Stimulated activated CD8-positive, alpha-beta memory T cell treated with anti-CD3 and anti-CD28 coated beads, Interleukin-2, amount 100 ng/mL, for 1 hour (primary cell): Measurements from ENCODE around the gene STYXL2.

Source experiments
- DNase-seq, 2 donors: peaks; one replicate each; pipeline ENCODE4 v3.0.0-alpha.2; 2020; ENCODE audit warnings: low read depth in 2 of 2

The STYXL2 gene

GRCh38 chr1:167107456-167107855 lies 13.6 kb downstream of the STYXL2 start:
- DNase-seq, result no peak

- no peak for DNase-seq
Measured at GRCh38 chr1:167109125-167109524, 15.2 kb downstream of the STYXL2 start.

GRCh38 chr1:167110586-167110985 lies 16.7 kb downstream of the STYXL2 start:
- no peak for DNase-seq

GRCh38 chr1:167111868-167112709 lies 18.2 kb downstream of the STYXL2 start:
- no peak for DNase-seq

GRCh38 chr1:167114725-167115124 lies 20.9 kb downstream of the STYXL2 start:
- DNase-seq, result no peak

GRCh38 chr1:167115655-167116054 lies 21.8 kb downstream of the STYXL2 start:
- no peak for DNase-seq

GRCh38 chr1:167116174-167116573 lies 22.3 kb downstream of the STYXL2 start:
- DNase-seq, result no peak

GRCh38 chr1:167117225-167117624 lies 23.4 kb downstream of the STYXL2 start:
- no peak for DNase-seq

GRCh38 chr1:167118188-167118587 lies 24.3 kb downstream of the STYXL2 start:
- DNase-seq, result no peak

GRCh38 chr1:167119696-167120095 lies 25.8 kb downstream of the STYXL2 start:
- no peak for DNase-seq

- no peak for DNase-seq
Measured at GRCh38 chr1:167120899-167121298, 27.0 kb downstream of the STYXL2 start.

GRCh38 chr1:167121375-167122120 lies 27.7 kb downstream of the STYXL2 start:
- DNase-seq, result no peak

- no peak for DNase-seq
Measured at GRCh38 chr1:167122121-167122480, 28.2 kb downstream of the STYXL2 start.

GRCh38 chr1:167122568-167122967 lies 28.7 kb downstream of the STYXL2 start:
- no peak for DNase-seq

- DNase-seq, result no peak
Measured at GRCh38 chr1:167126317-167126716, 32.4 kb downstream of the STYXL2 start.

GRCh38 chr1:167126811-167127210 lies 32.9 kb downstream of the STYXL2 start:
- DNase-seq, result no peak

- no peak for DNase-seq
Measured at GRCh38 chr1:167127236-167127635, 33.4 kb downstream of the STYXL2 start.

GRCh38 chr1:167127661-167128060 lies 33.8 kb downstream of the STYXL2 start:
- no peak for DNase-seq

GRCh38 chr1:167128261-167129227 lies 34.7 kb downstream of the STYXL2 start:
- DNase-seq, result no peak

- no peak for DNase-seq
Measured at GRCh38 chr1:167130829-167131510, 37.1 kb downstream of the STYXL2 start.

- no peak for DNase-seq
Measured at GRCh38 chr1:167132301-167133010, 38.6 kb downstream of the STYXL2 start.
